MCF 10A (cell line): ENCODE measurements around the gene FGF23. TPM values are rescaled to one million over a fixed set of nuclear protein-coding genes. Genes with fewer than 3 reads are reported as not detected.

Experiments used
- BruUV-seq: library from RNA; stranded (reverse); fragments of 400-500 nt; replicated peaks from 2 replicates; lab custom pipeline; 2021; lab: Mats Ljungman, UMichigan
- CTCF ChIA-PET: fragments of 300-600 bp; sonication (Branson Sonifier 250); formaldehyde crosslinking; extraction: SDS; loops from one replicate; lab custom pipeline; 2021; ENCODE audit warnings: antibody characterized with exemption, inconsistent platforms; lab: Yijun Ruan, JAX
- POLR2A ChIA-PET: fragments of 300-600, 350-650 bp; sonication (Branson Sonifier 250); formaldehyde crosslinking; extraction: SDS; loops from one replicate; lab custom pipeline; 2020; ENCODE audit warnings: antibody characterized with exemption, inconsistent platforms; lab: Yijun Ruan, JAX
- DNase-seq: peaks from one replicate; pipeline ENCODE4 v3.0.0-alpha.2; 2018; ENCODE audit not compliant: unreplicated experiment
- H3K27ac Mint-ChIP-seq: one replicate; pipeline ENCODE4 v1.8.0; 2022; ENCODE audit warnings: mild to moderate bottlenecking, low read depth, mixed read lengths; ENCODE audit not compliant: unreplicated experiment
- H3K27me3 Mint-ChIP-seq: one replicate; pipeline ENCODE4 v1.8.0; 2022; ENCODE audit warnings: mixed read lengths; ENCODE audit not compliant: insufficient read depth, unreplicated experiment
- H3K36me3 Mint-ChIP-seq: one replicate; pipeline ENCODE4 v1.8.0; 2022; ENCODE audit warnings: mild to moderate bottlenecking, moderate library complexity, mixed read lengths; ENCODE audit not compliant: insufficient read depth, unreplicated experiment
- H3K4me1 Mint-ChIP-seq: one replicate; pipeline ENCODE4 v1.8.0; 2022; ENCODE audit warnings: mixed read lengths; ENCODE audit not compliant: insufficient read depth, unreplicated experiment
- H3K4me3 Mint-ChIP-seq: one replicate; pipeline ENCODE4 v1.8.0; 2022; ENCODE audit warnings: mild to moderate bottlenecking, moderate library complexity, mixed read lengths; ENCODE audit not compliant: unreplicated experiment
- H3K9me3 Mint-ChIP-seq: one replicate; pipeline ENCODE4 v1.8.0; 2022; ENCODE audit warnings: mixed read lengths; ENCODE audit not compliant: unreplicated experiment
- intact Hi-C: fragments of 100-400 bp; cut with micrococcal nuclease; formaldehyde crosslinking; loops from 2 replicates; pipeline ENCODE4 v1.14.1; 2022
- total RNA-seq: library from RNA; stranded (reverse); gene quantifications from 2 replicates; pipeline ENCODE4 v1.2.3, GENCODE V29; 2022
- TF ChIP-seq, protein P1 (sequence below): fragments of 200-600 bp; IDR thresholded peaks from one replicate; pipeline ENCODE4 v1.8.0; 2022; ENCODE audit warnings: antibody characterized with exemption, mild to moderate bottlenecking; ENCODE audit not compliant: unreplicated experiment

FGF23 gene
- total RNA-seq, 1 experiment from 2014 or later: not detected

- H3K27me3 Mint-ChIP-seq: peaks cover 20% of the 10 kb centered on the region
- H3K4me1 Mint-ChIP-seq: peaks cover 5% of the 10 kb centered on the region
- POLR2A ChIA-PET: no interaction called here
- intact Hi-C loops: loop anchor here (1.0 to 5.0 kb wide), 3 partner anchors 106 to 337 kb away; no protein-coding TSS in a partner anchor
- H3K36me3 Mint-ChIP-seq: no peaks in the 10 kb centered on the region
- no peak overlapping the region for H3K4me3 Mint-ChIP-seq
- TF ChIP-seq, protein P1, sequence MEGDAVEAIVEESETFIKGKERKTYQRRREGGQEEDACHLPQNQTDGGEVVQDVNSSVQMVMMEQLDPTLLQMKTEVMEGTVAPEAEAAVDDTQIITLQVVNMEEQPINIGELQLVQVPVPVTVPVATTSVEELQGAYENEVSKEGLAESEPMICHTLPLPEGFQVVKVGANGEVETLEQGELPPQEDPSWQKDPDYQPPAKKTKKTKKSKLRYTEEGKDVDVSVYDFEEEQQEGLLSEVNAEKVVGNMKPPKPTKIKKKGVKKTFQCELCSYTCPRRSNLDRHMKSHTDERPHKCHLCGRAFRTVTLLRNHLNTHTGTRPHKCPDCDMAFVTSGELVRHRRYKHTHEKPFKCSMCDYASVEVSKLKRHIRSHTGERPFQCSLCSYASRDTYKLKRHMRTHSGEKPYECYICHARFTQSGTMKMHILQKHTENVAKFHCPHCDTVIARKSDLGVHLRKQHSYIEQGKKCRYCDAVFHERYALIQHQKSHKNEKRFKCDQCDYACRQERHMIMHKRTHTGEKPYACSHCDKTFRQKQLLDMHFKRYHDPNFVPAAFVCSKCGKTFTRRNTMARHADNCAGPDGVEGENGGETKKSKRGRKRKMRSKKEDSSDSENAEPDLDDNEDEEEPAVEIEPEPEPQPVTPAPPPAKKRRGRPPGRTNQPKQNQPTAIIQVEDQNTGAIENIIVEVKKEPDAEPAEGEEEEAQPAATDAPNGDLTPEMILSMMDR: peak; percentile 49
- no peaks in the 10 kb centered on the region for H3K9me3 Mint-ChIP-seq
- CTCF ChIA-PET: interaction anchor here (0.6 to 5.1 kb wide), 22 partner anchors 9 to 444 kb away, joined by 3 to 73 read pairs (median 4); partner anchors contain the start of genes DYRK4 and FGF23
- DNase-seq: peak; percentile 64
- no TSS peak for BruUV-seq
- no peak overlapping the region for H3K27ac Mint-ChIP-seq
Observed at GRCh38 chr12:4421590-4422031, 42.1 kb upstream of the FGF23 start.

GRCh38 chr12:4420138-4420670, 40.7 kb upstream of the FGF23 start:
- Mint-ChIP-seq H3K27me3 (peaks cover 34% of the 10 kb centered on the region), H3K36me3 (no peaks in the 10 kb centered on the region), H3K27ac (no peak overlapping the region), H3K4me1 (peaks cover 5% of the 10 kb centered on the region), H3K9me3 (no peaks in the 10 kb centered on the region), H3K4me3 (no peak overlapping the region)
- ChIA-PET CTCF (interaction anchor here (0.7 to 5.1 kb wide), 34 partner anchors 7 to 534 kb away, joined by 3 to 73 read pairs (median 4); partner anchors contain the start of genes FGF23 and FGF6), POLR2A (no interaction called here)
- DNase-seq: no peak
- TF ChIP-seq, protein P1: no peak
- intact Hi-C loops: loop anchor here (5.0 kb wide), 1 partner anchor 113 kb away; no protein-coding TSS in a partner anchor
- no TSS peak for BruUV-seq

DNA sequence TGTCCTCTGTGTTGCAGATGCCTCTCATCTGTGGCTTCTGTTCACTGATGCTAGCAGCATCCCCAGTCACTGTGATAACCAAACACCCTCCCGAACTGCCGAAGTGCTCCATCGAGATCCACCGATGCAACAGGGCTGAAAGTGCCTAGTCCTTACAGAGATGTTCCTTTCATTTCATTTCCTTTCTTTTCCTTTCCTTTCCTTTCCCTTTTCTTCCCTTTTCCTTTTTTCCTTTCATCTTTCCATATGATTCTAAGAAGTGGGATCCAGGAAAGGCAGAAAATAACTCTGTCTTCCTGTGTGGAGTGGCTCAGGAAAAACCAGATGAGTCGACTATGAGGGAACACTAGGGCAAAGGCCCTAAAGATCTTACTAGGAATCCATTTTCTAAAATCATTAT, 39.4 kb upstream of the FGF23 start:
- TF ChIP-seq, protein P1: no peak
- H3K36me3 Mint-ChIP-seq: no peaks in the 10 kb centered on the region
- H3K4me1 Mint-ChIP-seq: peaks cover 5% of the 10 kb centered on the region
- H3K27ac Mint-ChIP-seq: no peak overlapping the region
- no peak overlapping the region for H3K4me3 Mint-ChIP-seq
- intact Hi-C loops: no loop called here
- POLR2A ChIA-PET: interaction anchor here (0.6 kb wide), 1 partner anchor 65 kb away, joined by 3 read pairs; no protein-coding TSS in a partner anchor
- no peaks in the 10 kb centered on the region for H3K9me3 Mint-ChIP-seq
- no peak for DNase-seq
- CTCF ChIA-PET: no interaction called here
- peaks cover 45% of the 10 kb centered on the region for H3K27me3 Mint-ChIP-seq
- no TSS peak for BruUV-seq

DNA sequence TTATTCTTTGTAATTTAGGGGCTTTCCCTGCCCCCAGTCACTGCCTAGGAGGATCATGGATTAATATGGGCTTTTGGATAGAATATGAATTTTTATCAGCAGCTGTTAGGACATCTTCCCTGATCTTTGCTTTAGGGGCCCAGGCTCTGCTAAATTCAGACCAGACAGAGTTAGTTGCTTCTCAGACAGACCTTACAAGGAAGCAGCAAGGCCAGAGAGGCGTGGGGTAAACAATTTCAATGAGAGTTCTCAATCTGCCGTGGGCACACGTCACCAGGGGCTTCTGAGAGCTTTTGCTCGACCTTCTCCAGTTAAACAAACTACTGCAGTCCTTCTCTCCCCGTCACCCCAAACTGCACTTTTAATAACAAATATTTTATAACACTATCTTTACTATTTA, 38.4 kb upstream of the FGF23 start:
- Mint-ChIP-seq H3K36me3 (no peaks in the 10 kb centered on the region), H3K27me3 (peaks cover 55% of the 10 kb centered on the region), H3K27ac (no peak overlapping the region), H3K4me1 (peaks cover 5% of the 10 kb centered on the region), H3K9me3 (no peaks in the 10 kb centered on the region), H3K4me3 (no peak overlapping the region)
- CTCF ChIA-PET: no interaction called here
- no peak for DNase-seq
- TF ChIP-seq, protein P1: no peak
- no TSS peak for BruUV-seq
- intact Hi-C loops: no loop called here
- POLR2A ChIA-PET: no interaction called here
